ENCODE measurements around the gene CPE. TPM values are rescaled to one million over a fixed set of nuclear protein-coding genes. Genes with fewer than 3 reads are reported as not detected.
"Not testable (repeated sequence)": the region's sequence is repeated elsewhere in the genome, so short reads cannot be mapped to it uniquely, and the experiment has no call there.

CPE gene
- total RNA-seq, 2 donors from 2014 or later, result 717 to 885 TPM

DNA sequence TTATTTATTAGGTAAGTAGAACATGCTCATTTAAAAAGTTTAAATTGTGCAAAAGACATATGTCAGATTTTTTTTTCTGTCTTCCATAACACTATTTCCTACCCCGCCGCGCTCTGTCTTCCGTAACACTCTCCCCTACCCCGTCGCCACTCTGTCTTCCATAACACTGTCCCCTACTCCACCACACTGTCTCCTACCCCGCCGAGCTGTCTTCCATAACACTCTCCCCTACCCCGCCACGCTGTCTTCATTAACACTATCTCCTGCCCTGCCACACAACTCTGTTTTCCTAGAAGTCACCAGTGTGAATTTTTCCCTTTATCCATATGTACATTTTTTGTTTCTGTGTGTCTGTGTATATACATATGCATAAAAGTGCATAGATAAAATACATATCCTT is 47.0 kb upstream of the CPE start:
- no peak overlapping the region for H3K27ac ChIP-seq
- no peak for TF ChIP-seq POLR2A (IDR thresholded peaks at IDR 0.05)
- no peak for TF ChIP-seq CTCF (IDR thresholded peaks at IDR 0.05)
- TF ChIP-seq POLR2AphosphoS5 (IDR thresholded peaks at IDR 0.05), result no peak
- no peaks in the 10 kb centered on the region for H3K27me3 ChIP-seq (replicated peaks; ENCODE audit: insufficient read depth)
- no peaks in the 10 kb centered on the region for H3K36me3 ChIP-seq
- intact Hi-C loops (cut with DNase I), result no loop called here
- H3K4me3 ChIP-seq, result no peak overlapping the region
- no peak for DNase-seq (ENCODE audit: low spot score)
- no peaks in the 10 kb centered on the region for H3K4me1 ChIP-seq (replicated peaks)
- 93% methylated on average over 10 of the region's 10 CpGs for WGBS
- H3K9me3 ChIP-seq, result no peaks in the 10 kb centered on the region

- no peak for DNase-seq (ENCODE audit: low spot score)
- Histone ChIP-seq H3K4me3 (no peak overlapping the region), H3K27ac (no peak overlapping the region), H3K9me3 (no peaks in the 10 kb centered on the region), H3K27me3 (replicated peaks; ENCODE audit: insufficient read depth) (no peaks in the 10 kb centered on the region), H3K36me3 (no peaks in the 10 kb centered on the region), H3K4me1 (replicated peaks) (no peaks in the 10 kb centered on the region)
- TF ChIP-seq CTCF (IDR thresholded peaks at IDR 0.05), result no peak
- no peak for TF ChIP-seq POLR2AphosphoS5 (IDR thresholded peaks at IDR 0.05)
- no peak for TF ChIP-seq POLR2A (IDR thresholded peaks at IDR 0.05)
- 36% methylated on average over 1 of the region's 1 CpG for WGBS
- intact Hi-C loops (cut with DNase I), result no loop called here
These were observed 46.3 kb upstream of the CPE start for GRCh38 chr4:165332502-165332901.

- TF ChIP-seq POLR2A (IDR thresholded peaks at IDR 0.05), result no peak
- intact Hi-C loops (cut with DNase I), result no loop called here
- H3K4me3 ChIP-seq, result no peak overlapping the region
- DNase-seq (ENCODE audit: low spot score), result no peak
- no peaks in the 10 kb centered on the region for H3K4me1 ChIP-seq (replicated peaks)
- no peak overlapping the region for H3K27ac ChIP-seq
- 73% methylated on average over 3 of the region's 3 CpGs for WGBS
- no peaks in the 10 kb centered on the region for H3K9me3 ChIP-seq
- no peaks in the 10 kb centered on the region for H3K27me3 ChIP-seq (replicated peaks; ENCODE audit: insufficient read depth)
- no peaks in the 10 kb centered on the region for H3K36me3 ChIP-seq
These were observed 43.6 kb upstream of the CPE start for GRCh38 chr4:165335163-165335703.

DNA sequence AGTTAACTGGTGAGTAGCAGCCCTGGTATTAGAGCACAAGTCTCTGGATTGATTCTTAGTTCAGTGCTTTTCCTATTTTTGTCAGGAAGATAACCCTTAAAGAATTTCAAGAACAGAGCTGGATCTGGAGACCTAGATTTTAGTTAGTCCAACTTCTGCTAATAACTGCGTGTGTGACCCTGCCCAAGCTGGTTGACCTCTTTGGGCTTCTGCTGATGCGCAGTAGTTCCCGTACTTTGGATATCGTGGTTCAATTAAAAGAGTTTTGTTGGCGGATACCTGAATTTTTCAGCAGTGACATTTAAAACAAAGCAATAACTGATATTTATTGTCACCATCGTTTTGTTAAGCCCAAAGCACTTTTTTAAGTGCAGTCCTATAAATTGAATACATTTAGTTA is 42.1 kb upstream of the CPE start:
- Histone ChIP-seq H3K36me3 (no peaks in the 10 kb centered on the region), H3K4me3 (no peak overlapping the region), H3K9me3 (no peaks in the 10 kb centered on the region), H3K27ac (no peak overlapping the region), H3K4me1 (replicated peaks) (no peaks in the 10 kb centered on the region), H3K27me3 (replicated peaks; ENCODE audit: insufficient read depth) (no peaks in the 10 kb centered on the region)
- 84% methylated on average over 6 of the region's 6 CpGs for WGBS
- DNase-seq (ENCODE audit: low spot score), result no peak
- intact Hi-C loops (cut with DNase I), result no loop called here
- TF ChIP-seq POLR2AphosphoS5 (IDR thresholded peaks at IDR 0.05) (no peak), CTCF (IDR thresholded peaks at IDR 0.05) (no peak), POLR2A (IDR thresholded peaks at IDR 0.05) (no peak)

DNA sequence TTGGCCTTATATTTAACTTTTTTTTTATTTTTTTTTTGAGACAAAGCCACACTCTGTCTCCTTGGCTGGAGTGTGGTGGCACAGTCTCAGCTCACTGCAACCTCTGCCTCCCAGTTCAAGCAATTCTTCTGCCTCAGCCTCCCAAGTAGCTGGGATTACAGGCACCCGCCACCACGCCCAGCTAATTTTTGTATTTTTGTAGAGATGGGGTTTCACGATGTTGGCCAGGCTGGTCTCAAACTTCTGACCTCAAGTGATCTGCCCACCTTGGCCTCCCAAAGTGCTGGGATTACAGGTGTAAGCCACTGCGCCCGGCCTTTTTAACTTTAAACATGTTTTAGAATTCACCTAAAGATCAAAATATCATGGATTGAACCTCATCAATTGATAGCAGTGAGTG is 36.5 kb upstream of the CPE start:
- intact Hi-C loops (cut with DNase I); H3K27ac ChIP-seq; H3K27me3 ChIP-seq (replicated peaks; ENCODE audit: insufficient read depth); H3K36me3 ChIP-seq; H3K4me3 ChIP-seq; DNase-seq (ENCODE audit: low spot score); H3K4me1 ChIP-seq (replicated peaks); H3K9me3 ChIP-seq: not testable (repeated sequence)
- WGBS, result 98% methylated on average over 5 of the region's 5 CpGs

GRCh38 chr4:165343353-165344191 is 35.2 kb upstream of the CPE start:
- no peak for DNase-seq (ENCODE audit: low spot score)
- Histone ChIP-seq H3K4me1 (replicated peaks) (no peaks in the 10 kb centered on the region), H3K36me3 (no peaks in the 10 kb centered on the region), H3K9me3 (no peaks in the 10 kb centered on the region), H3K27me3 (replicated peaks; ENCODE audit: insufficient read depth) (no peaks in the 10 kb centered on the region), H3K27ac (no peak overlapping the region), H3K4me3 (no peak overlapping the region)
- TF ChIP-seq POLR2A (IDR thresholded peaks at IDR 0.05) (no peak), CTCF (IDR thresholded peaks at IDR 0.05) (peak in 3 of 4 experiments; percentile 23 to 32 (median 25)), POLR2AphosphoS5 (IDR thresholded peaks at IDR 0.05) (no peak)
- intact Hi-C loops (cut with DNase I), result no loop called here
- WGBS, result 55% methylated on average over 13 of the region's 13 CpGs

Measured in prostate gland (tissue), 2 donors.